Omental fat pad (tissue), 4 donors: ENCODE results near the gene ZNF530. TPM values are rescaled to one million over a fixed set of nuclear protein-coding genes. Genes with fewer than 3 reads are reported as not detected.
A peak's percentile ranks its signal among the peaks of the same experiment; 100 is the strongest.

ENCODE experiments used
- ATAC-seq: fragments of 150-250 bp; one replicate; pipeline ENCODE4 v1.9.1; 2016; ENCODE audit warnings: mild to moderate bottlenecking, moderate library complexity; ENCODE audit not compliant: low FRiP score
- DNase-seq: peaks from one replicate; pipeline ENCODE4 v3.0.0-alpha.2; 2019; ENCODE audit warnings: low spot score
- total RNA-seq, 4 donors: library from RNA; depleted of rRNA; stranded (reverse); fragments of >200 nt; gene quantifications; one replicate each; pipeline ENCODE4 v1.1.0, GENCODE V29; 2016
- TF ChIP-seq, protein P1 (sequence below), 3 donors: fragments of 450-650 bp; IDR thresholded peaks; one replicate each; pipeline ENCODE4 v1.5.1; 2016 to 2017; ENCODE audit warnings: antibody characterized with exemption in 3 of 3, mild to moderate bottlenecking in 3 of 3, moderate library complexity in 2 of 3

Gene ZNF530
- total RNA-seq, 4 donors from 2014 or later: 0.65 to 3.6 (median 3.0) TPM

DNA sequence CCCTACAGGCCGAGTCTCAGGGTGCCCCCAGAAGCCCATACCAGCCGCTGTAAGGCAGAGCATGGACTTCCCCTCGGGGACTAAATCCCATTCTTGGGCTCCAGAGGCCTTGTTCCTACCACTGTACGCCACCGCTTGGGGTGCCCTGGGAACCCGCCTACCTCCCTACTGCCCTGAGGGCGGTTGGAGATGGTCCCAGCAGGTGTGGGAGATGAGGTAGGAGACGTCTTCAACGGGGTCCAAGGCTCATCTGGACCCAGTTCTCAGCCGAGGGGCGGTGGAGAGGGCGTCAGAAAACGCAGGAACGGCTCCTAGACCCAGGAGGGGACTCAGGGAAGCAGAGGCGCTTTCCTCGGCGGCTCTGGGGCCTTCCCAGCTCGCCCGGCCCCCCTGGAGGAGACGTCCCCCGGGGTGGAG lies 16.6 kb upstream of the ZNF530 start:
- TF ChIP-seq, protein P1, sequence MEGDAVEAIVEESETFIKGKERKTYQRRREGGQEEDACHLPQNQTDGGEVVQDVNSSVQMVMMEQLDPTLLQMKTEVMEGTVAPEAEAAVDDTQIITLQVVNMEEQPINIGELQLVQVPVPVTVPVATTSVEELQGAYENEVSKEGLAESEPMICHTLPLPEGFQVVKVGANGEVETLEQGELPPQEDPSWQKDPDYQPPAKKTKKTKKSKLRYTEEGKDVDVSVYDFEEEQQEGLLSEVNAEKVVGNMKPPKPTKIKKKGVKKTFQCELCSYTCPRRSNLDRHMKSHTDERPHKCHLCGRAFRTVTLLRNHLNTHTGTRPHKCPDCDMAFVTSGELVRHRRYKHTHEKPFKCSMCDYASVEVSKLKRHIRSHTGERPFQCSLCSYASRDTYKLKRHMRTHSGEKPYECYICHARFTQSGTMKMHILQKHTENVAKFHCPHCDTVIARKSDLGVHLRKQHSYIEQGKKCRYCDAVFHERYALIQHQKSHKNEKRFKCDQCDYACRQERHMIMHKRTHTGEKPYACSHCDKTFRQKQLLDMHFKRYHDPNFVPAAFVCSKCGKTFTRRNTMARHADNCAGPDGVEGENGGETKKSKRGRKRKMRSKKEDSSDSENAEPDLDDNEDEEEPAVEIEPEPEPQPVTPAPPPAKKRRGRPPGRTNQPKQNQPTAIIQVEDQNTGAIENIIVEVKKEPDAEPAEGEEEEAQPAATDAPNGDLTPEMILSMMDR (IDR thresholded peaks at IDR 0.05): no peak
- ATAC-seq (no peak), DNase-seq (no peak)

- TF ChIP-seq, protein P1 (IDR thresholded peaks at IDR 0.05): no peak
- ATAC-seq: peak; percentile 63
These were observed 15.9 kb upstream of the ZNF530 start, which contains the start of gene ZIK1 for GRCh38 chr19:57583521-57584416. Gene ZIK1, plus strand, starts transcription at chr19:57584145. Its CDS starts 212 bp downstream, at chr19:57584357.

DNA sequence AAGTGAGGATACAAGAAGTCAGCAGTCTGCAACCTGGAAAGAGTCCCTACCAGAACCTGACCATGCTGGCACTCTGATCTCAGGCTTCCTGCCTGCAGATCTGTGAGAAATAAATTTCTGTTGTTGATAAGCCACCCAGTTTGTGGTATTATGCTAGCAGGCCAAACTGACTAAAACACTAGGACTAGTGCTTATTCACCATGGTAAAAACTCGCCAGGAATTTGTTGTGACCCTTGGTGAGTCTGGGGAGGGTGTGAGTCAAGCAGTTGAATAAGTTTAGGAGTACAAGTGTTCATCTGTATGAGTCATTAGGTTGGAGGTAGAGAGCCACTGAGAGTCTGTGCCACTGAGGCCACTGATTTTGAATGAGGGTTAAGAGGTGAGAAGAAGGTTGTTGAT lies 12.2 kb upstream of the ZNF530 start:
- DNase-seq (no peak), ATAC-seq (no peak)
- TF ChIP-seq, protein P1 (IDR thresholded peaks at IDR 0.05): no peak

More at GRCh38 chr19:57583521-57584416, 15.9 kb upstream of the ZNF530 start, which contains the start of gene ZIK1:
- peak; percentile 69 for DNase-seq

- no peak for DNase-seq
- TF ChIP-seq, protein P1 (IDR thresholded peaks at IDR 0.05): no peak
- no peak for ATAC-seq
These were observed 316 bp upstream of the ZNF530 start for GRCh38 chr19:57599377-57599760.

DNA sequence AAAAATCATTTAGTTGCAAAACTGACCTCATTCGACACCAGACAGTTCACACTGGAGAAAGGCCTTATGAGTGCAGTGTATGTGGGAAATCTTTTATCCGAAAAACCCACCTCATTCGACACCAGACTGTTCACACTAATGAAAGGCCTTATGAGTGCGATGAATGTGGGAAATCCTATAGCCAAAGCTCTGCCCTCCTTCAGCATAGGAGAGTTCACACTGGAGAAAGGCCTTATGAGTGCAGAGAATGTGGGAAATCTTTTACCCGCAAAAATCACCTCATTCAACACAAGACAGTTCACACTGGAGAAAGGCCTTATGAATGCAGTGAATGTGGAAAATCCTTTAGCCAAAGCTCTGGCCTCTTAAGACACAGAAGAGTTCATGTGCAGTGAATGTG lies 7.2 kb downstream of the ZNF530 start:
- ATAC-seq: no peak
- no peak for DNase-seq
- TF ChIP-seq, protein P1 (IDR thresholded peaks at IDR 0.05): no peak

GRCh38 chr19:57611113-57611512 lies 11.4 kb downstream of the ZNF530 start:
- DNase-seq: no peak
- no peak for ATAC-seq
- TF ChIP-seq, protein P1 (IDR thresholded peaks at IDR 0.05): no peak
